H9 (cell line): ENCODE data around the gene NOTUM. TPM values are rescaled to one million over a fixed set of nuclear protein-coding genes. Genes with fewer than 3 reads are reported as not detected.

Experiments used
- DNase-seq: peaks from one replicate; pipeline ENCODE4 v3.0.0-alpha.2; 2017
- H2AFZ ChIP-seq: one replicate; pipeline ENCODE4 v1.6.1; 2013; ENCODE audit warnings: mild to moderate bottlenecking, low read length, control low read depth, moderate library complexity
- H2AK5ac ChIP-seq: 2 replicates; pipeline ENCODE4 v1.6.1; 2013; ENCODE audit warnings: low read length, control low read depth, mixed read lengths; ENCODE audit not compliant: insufficient read length
- H2BK120ac ChIP-seq: one replicate; pipeline ENCODE4 v1.6.1; 2013; ENCODE audit warnings: low read depth, mild to moderate bottlenecking, low read length, control low read depth, inconsistent platforms; ENCODE audit not compliant: poor library complexity, severe bottlenecking
- H2BK12ac ChIP-seq: 2 replicates; pipeline ENCODE4 v1.6.1; 2013; ENCODE audit warnings: low read length, control low read depth, mixed read lengths, low read depth; ENCODE audit not compliant: insufficient read length
- H2BK15ac ChIP-seq: 2 replicates; pipeline ENCODE4 v1.6.1; 2013; ENCODE audit warnings: low read depth, low read length, control low read depth
- H2BK20ac ChIP-seq: one replicate; pipeline ENCODE4 v1.6.1; 2013; ENCODE audit warnings: low read depth, mild to moderate bottlenecking, low read length, control low read depth, inconsistent platforms; ENCODE audit not compliant: poor library complexity, severe bottlenecking
- H2BK5ac ChIP-seq: 2 replicates; pipeline ENCODE4 v1.6.1; 2013; ENCODE audit warnings: low read length, control low read depth, mixed read lengths; ENCODE audit not compliant: insufficient read length
- H3K14ac ChIP-seq: 2 replicates; pipeline ENCODE4 v1.6.1; 2013; ENCODE audit warnings: low read length, control low read depth; ENCODE audit not compliant: insufficient read depth
- H3K18ac ChIP-seq: 2 replicates; pipeline ENCODE4 v1.6.1; 2013; ENCODE audit warnings: low read depth, mild to moderate bottlenecking, mixed read lengths, low read length, control low read depth; ENCODE audit not compliant: insufficient read length
- H3K23ac ChIP-seq: 2 replicates; pipeline ENCODE4 v1.6.1; 2013; ENCODE audit warnings: low read length, control low read depth, mixed read lengths, low read depth; ENCODE audit not compliant: insufficient read length
- H3K23me2 ChIP-seq: 2 replicates; pipeline ENCODE4 v1.6.1; 2013; ENCODE audit warnings: low read depth, mild to moderate bottlenecking, mixed read lengths, low read length, control low read depth; ENCODE audit not compliant: insufficient read length, poor library complexity, severe bottlenecking
- H3K27ac ChIP-seq: 2 replicates; pipeline ENCODE4 v1.5.1; 2013; ENCODE audit warnings: low read length, control low read depth, mixed read lengths, low read depth; ENCODE audit not compliant: insufficient read length
- H3K27me3 ChIP-seq: 2 replicates; pipeline ENCODE4 v1.6.1; 2013; ENCODE audit warnings: low read length, control low read depth, inconsistent platforms; ENCODE audit not compliant: insufficient read depth
- H3K4ac ChIP-seq: 2 replicates; pipeline ENCODE4 v1.6.1; 2013; ENCODE audit warnings: low read depth, mild to moderate bottlenecking, control low read depth, inconsistent platforms, low read length, moderate library complexity
- H3K4me1 ChIP-seq: 2 replicates; pipeline ENCODE4 v1.6.1; 2013; ENCODE audit warnings: low read length, control low read depth, inconsistent platforms; ENCODE audit not compliant: insufficient read depth
- H3K4me2 ChIP-seq: 2 replicates; pipeline ENCODE4 v1.6.1; 2013; ENCODE audit warnings: low read length, control low read depth, mixed read lengths; ENCODE audit not compliant: insufficient read length, insufficient read depth
- H3K56ac ChIP-seq: 2 replicates; pipeline ENCODE4 v1.6.1; 2013; ENCODE audit warnings: low read depth, mild to moderate bottlenecking, mixed read lengths, low read length, control low read depth; ENCODE audit not compliant: insufficient read length
- H3K79me1 ChIP-seq: 2 replicates; pipeline ENCODE4 v1.6.1; 2013; ENCODE audit warnings: low read depth, mild to moderate bottlenecking, moderate library complexity, low read length, control low read depth, inconsistent platforms; ENCODE audit not compliant: insufficient read depth, poor library complexity, severe bottlenecking
- H3K79me2 ChIP-seq: 2 replicates; pipeline ENCODE4 v1.6.1; 2013; ENCODE audit warnings: low read length, control low read depth, inconsistent platforms; ENCODE audit not compliant: insufficient read depth
- H3K9ac ChIP-seq: 2 replicates; pipeline ENCODE4 v1.6.1; 2013; ENCODE audit warnings: low read length, control low read depth, mixed read lengths; ENCODE audit not compliant: insufficient read length; ENCODE audit errors: extremely low read depth
- H3K9me3 ChIP-seq: one replicate; pipeline ENCODE4 v1.6.1; 2013; ENCODE audit warnings: low read depth, low read length, inconsistent platforms; ENCODE audit not compliant: control insufficient read depth
- H3T11ph ChIP-seq: one replicate; pipeline ENCODE4 v1.6.1; 2013; ENCODE audit warnings: mild to moderate bottlenecking, low read length, control low read depth, inconsistent platforms
- H4K20me1 ChIP-seq: one replicate; pipeline ENCODE4 v1.6.1; 2013; ENCODE audit not compliant: control insufficient read depth, insufficient read length, insufficient read depth
- H4K5ac ChIP-seq: 2 replicates; pipeline ENCODE4 v1.6.1; 2013; ENCODE audit warnings: low read depth, mild to moderate bottlenecking, mixed read lengths, low read length, control low read depth; ENCODE audit not compliant: insufficient read length
- H4K8ac ChIP-seq: replicated peaks from 2 replicates; pipeline ENCODE4 v1.6.1; 2013; ENCODE audit warnings: low read length, control low read depth, mixed read lengths, low read depth; ENCODE audit not compliant: insufficient read length
- H4K91ac ChIP-seq: 2 replicates; pipeline ENCODE4 v1.6.1; 2013; ENCODE audit warnings: low read depth, mild to moderate bottlenecking, moderate library complexity, mixed read lengths, low read length, control low read depth; ENCODE audit not compliant: insufficient read length
- H3K27ac Mint-ChIP-seq, 3 experiments: 2 replicates in 2 of 3; 3 replicates in 1 of 3; pipeline ENCODE4 v1.8.0; 2020 to 2021; ENCODE audit warnings: mixed read lengths in 3 of 3, mild to moderate bottlenecking in 1 of 3, moderate library complexity in 1 of 3
- H3K27me3 Mint-ChIP-seq: 2 replicates; pipeline ENCODE4 v1.8.0; 2021; ENCODE audit warnings: low read depth, mild to moderate bottlenecking, moderate library complexity, mixed read lengths
- H3K36me3 Mint-ChIP-seq, 3 experiments: 2 replicates in 2 of 3; 3 replicates in 1 of 3; pipeline ENCODE4 v1.8.0; 2020 to 2021; ENCODE audit warnings: low read depth in 3 of 3, mixed read lengths in 3 of 3; ENCODE audit not compliant: insufficient read depth in 1 of 3
- H3K4me1 Mint-ChIP-seq, 2 experiments: 2 replicates each; pipeline ENCODE4 v1.8.0; 2020; ENCODE audit warnings: mixed read lengths in 2 of 2
- H3K4me3 Mint-ChIP-seq, 2 experiments: 2 replicates in 1 of 2; 3 replicates in 1 of 2; pipeline ENCODE4 v1.8.0; 2020 to 2021; ENCODE audit warnings: mild to moderate bottlenecking in 2 of 2, mixed read lengths in 2 of 2, moderate library complexity in 1 of 2
- H3K9me3 Mint-ChIP-seq, 2 experiments: 2 replicates in 1 of 2; 3 replicates in 1 of 2; pipeline ENCODE4 v1.8.0; 2020; ENCODE audit warnings: mild to moderate bottlenecking in 2 of 2, mixed read lengths in 2 of 2, moderate library complexity in 1 of 2
- WGBS: extraction: QIAGEN DNeasy Blood & Tissue Kit; methylation state at CpG from one replicate; pipeline ENCODE4 v1.1.7; 2013; ENCODE audit warnings: missing lambda C conversion rate, low lambda C conversion rate, mixed read lengths; ENCODE audit not compliant: insufficient read length; ENCODE audit errors: extremely low coverage; 5-methylcytosine and 5-hydroxymethylcytosine counted together
- total RNA-seq: library from RNA; stranded (reverse); gene quantifications from 2 replicates; pipeline ENCODE4 v1.2.1, GENCODE V29; 2021
- TF ChIP-seq, protein P1 (sequence below): fragments of 200-600 bp; sonication (generic); conservative IDR thresholded peaks from 3 replicates; pipeline ENCODE4 v1.8.0; 2021; ENCODE audit warnings: antibody characterized with exemption, mild to moderate bottlenecking

Gene NOTUM
- total RNA-seq, 1 experiment from 2014 or later, result 2.1 TPM

DNA sequence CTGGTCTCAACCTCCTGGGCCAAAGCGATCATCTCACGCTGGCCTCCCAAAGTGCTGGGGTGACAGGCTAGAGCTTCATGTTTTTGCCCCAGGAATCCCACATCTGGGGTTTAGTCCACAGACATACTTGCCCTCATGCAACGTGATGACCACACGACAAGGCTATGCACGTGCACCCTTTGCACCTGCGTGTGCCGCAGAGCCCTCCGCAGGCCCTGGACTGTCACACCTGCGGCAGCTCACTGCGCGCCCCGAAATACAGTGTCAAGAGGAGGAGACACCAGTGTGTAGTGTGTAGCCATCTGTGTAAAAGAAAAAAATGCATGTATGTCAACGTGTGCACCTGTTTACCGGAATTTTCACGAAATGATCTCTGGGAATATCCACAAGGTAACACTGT is 10.5 kb downstream of the NOTUM start:
- Histone ChIP-seq H2BK5ac (no peak overlapping the region), H3K4me1 (no peaks in the 10 kb centered on the region), H3K14ac (no peak overlapping the region), H3K4ac (no peak overlapping the region), H3K27me3 (no peaks in the 10 kb centered on the region), H3K9ac (no peak overlapping the region), H2BK15ac (no peak overlapping the region), H4K8ac (no peak overlapping the region), H3K27ac (no peak overlapping the region), H2BK20ac (no peak overlapping the region), H2BK12ac (no peak overlapping the region), H3K79me2 (no peaks in the 10 kb centered on the region), H2BK120ac (no peak overlapping the region), H3K9me3 (no peaks in the 10 kb centered on the region), H3K4me2 (no peak overlapping the region), H3K23ac (no peak overlapping the region), H3K56ac (no peak overlapping the region), H2AK5ac (no peak overlapping the region), H4K5ac (no peak overlapping the region), H3T11ph (no peak overlapping the region), H2AFZ (no peak overlapping the region), H3K18ac (no peak overlapping the region), H3K23me2 (no peaks in the 10 kb centered on the region), H3K79me1 (no peaks in the 10 kb centered on the region), H4K91ac (no peak overlapping the region), H4K20me1 (no peaks in the 10 kb centered on the region)
- Mint-ChIP-seq H3K36me3 (no peaks in the 10 kb centered on the region), H3K27me3 (peaks cover 52% of the 10 kb centered on the region), H3K9me3 (no peaks in the 10 kb centered on the region), H3K27ac (no peak overlapping the region; a peak in 1 of 7 replicates), H3K4me1 (peaks cover 2 to 9% of the 10 kb centered on the region in 2 experiments), H3K4me3 (no peak overlapping the region)
- TF ChIP-seq, protein P1, sequence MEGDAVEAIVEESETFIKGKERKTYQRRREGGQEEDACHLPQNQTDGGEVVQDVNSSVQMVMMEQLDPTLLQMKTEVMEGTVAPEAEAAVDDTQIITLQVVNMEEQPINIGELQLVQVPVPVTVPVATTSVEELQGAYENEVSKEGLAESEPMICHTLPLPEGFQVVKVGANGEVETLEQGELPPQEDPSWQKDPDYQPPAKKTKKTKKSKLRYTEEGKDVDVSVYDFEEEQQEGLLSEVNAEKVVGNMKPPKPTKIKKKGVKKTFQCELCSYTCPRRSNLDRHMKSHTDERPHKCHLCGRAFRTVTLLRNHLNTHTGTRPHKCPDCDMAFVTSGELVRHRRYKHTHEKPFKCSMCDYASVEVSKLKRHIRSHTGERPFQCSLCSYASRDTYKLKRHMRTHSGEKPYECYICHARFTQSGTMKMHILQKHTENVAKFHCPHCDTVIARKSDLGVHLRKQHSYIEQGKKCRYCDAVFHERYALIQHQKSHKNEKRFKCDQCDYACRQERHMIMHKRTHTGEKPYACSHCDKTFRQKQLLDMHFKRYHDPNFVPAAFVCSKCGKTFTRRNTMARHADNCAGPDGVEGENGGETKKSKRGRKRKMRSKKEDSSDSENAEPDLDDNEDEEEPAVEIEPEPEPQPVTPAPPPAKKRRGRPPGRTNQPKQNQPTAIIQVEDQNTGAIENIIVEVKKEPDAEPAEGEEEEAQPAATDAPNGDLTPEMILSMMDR, result no peak
- no CpG with 5 or more reads among the region's 15 CpGs for WGBS
- DNase-seq, result no peak
